ENCODE results near the gene SPRED1. TPM values are rescaled to one million over a fixed set of nuclear protein-coding genes. Genes with fewer than 3 reads are reported as not detected.

Gene SPRED1
- total and polyA plus RNA-seq, 12 donors: 4.9 to 31.3 (median 19.4) TPM

DNA sequence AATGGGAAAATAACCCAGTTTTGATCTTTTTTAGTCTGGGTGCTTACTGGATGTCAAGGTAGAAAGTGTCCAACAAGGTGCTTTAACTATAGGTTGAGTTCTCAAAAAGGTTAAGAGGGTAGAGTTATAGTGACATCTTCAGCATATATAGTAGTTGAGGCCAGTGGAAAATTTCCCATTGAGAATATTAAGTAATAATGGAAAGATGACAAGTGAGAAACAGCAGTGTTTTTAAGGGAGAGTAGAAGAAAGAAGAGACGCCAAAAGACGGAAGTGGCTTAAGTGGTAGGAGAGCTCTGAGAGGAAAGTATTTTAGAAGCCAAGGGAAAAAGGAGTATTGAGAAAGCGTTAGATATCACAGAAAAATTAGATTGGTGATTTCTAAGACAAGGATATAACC is 10.6 kb downstream of the SPRED1 start:
- 88 to 93% (median 91%) methylated on average over 3 of the region's 3 CpGs for WGBS, 4 donors
- intact Hi-C loops (cut with DNase I): no loop called here
- Histone ChIP-seq H3K27me3 (no peaks in the 10 kb centered on the region), H3K9me3 (replicated peaks in 1 of 3) (peaks cover 0 to 5% (median 0%) of the 10 kb centered on the region in 3 donors), H3K4me1 (replicated peaks in 1 of 2) (peaks cover 0 to 29% of the 10 kb centered on the region in 2 donors), H3K27ac (no peak overlapping the region), H3K4me3 (no peak overlapping the region), H3K36me3 (replicated peaks in 1 of 2) (no peaks in the 10 kb centered on the region)
- TF ChIP-seq, protein P1, sequence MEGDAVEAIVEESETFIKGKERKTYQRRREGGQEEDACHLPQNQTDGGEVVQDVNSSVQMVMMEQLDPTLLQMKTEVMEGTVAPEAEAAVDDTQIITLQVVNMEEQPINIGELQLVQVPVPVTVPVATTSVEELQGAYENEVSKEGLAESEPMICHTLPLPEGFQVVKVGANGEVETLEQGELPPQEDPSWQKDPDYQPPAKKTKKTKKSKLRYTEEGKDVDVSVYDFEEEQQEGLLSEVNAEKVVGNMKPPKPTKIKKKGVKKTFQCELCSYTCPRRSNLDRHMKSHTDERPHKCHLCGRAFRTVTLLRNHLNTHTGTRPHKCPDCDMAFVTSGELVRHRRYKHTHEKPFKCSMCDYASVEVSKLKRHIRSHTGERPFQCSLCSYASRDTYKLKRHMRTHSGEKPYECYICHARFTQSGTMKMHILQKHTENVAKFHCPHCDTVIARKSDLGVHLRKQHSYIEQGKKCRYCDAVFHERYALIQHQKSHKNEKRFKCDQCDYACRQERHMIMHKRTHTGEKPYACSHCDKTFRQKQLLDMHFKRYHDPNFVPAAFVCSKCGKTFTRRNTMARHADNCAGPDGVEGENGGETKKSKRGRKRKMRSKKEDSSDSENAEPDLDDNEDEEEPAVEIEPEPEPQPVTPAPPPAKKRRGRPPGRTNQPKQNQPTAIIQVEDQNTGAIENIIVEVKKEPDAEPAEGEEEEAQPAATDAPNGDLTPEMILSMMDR (IDR thresholded peaks at IDR 0.05): no peak
- no peak for TF ChIP-seq POLR2A (IDR thresholded peaks at IDR 0.05)
- DNase-seq: no peak

DNA sequence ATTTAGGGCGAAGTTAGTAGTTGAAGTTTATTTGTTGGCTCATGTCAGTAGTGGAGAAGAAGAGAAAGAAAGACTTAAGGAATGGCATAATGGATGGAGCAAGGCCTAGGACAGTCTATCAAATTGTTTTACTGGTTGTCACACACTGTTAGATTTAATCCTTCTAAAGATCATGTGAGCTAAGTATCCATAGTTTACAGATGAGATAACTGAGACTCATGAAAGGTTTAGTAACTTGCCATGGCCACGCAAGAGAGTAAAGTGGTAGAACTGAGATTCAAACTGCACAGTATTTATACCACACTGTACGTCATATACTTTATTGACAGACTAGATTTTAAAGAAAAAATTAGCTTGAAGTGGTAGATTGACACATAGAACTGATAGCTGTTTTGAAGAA is 11.4 kb downstream of the SPRED1 start:
- no peak overlapping the region for H3K4me3 ChIP-seq
- WGBS, 4 donors: 88 to 92% (median 91%) methylated on average over 3 of the region's 3 CpGs

DNA sequence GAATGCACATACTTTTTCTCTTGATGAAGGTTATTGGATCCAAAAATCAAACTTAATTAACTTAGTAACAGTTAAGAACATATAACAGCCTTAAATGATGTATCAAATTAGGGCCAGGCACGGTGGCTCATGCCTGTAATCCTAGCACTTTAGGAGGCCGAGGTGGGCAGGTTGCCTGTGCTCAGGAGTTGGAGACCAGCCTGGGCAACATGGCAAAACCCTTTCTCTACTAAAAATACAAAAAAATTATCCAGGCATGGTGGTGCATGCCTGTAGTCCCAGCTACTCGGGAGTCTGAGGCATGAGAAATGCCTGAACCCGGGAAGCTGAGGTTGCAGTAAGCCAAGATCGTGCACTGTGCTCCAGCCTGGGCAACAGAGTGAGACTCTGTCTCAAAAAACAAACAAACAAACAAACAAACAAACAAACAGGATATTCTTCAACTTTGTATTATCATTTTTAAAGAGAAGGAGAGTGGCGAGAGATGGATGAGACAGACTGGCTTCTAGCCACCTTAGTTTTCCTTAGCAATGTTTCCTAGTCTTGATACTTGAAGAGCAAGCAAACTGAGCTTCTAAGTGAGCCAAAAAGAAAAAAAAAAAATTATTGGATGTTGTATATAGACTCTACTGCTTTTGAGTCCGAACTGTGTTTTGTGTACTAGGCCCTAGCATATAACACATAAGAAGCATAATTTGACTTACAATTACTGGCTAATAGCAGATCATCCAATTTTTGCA is 13.8 kb downstream of the SPRED1 start:
- H3K9me3 ChIP-seq (replicated peaks in 1 of 3): peaks cover 0 to 5% (median 0%) of the 10 kb centered on the region in 3 donors
- H3K4me3 ChIP-seq: peak overlapping the region in 1 of 4 donors; percentile 8
- H3K4me1 ChIP-seq (replicated peaks in 1 of 2): peaks cover 0 to 22% of the 10 kb centered on the region in 2 donors
- H3K27me3 ChIP-seq: no peaks in the 10 kb centered on the region
- WGBS, 4 donors: 19 to 52% (median 39%) methylated on average over 7 of the region's 7 CpGs
- H3K27ac ChIP-seq: peak overlapping the region in 1 of 5 donors; percentile 20
- peaks cover 0 to 5% of the 10 kb centered on the region in 2 donors for H3K36me3 ChIP-seq (replicated peaks in 1 of 2)
- TF ChIP-seq, protein P1 (IDR thresholded peaks at IDR 0.05): no peak
- TF ChIP-seq POLR2A (IDR thresholded peaks at IDR 0.05): no peak
- DNase-seq: peak in 2 of 7 donors; percentile 9 to 19
- intact Hi-C loops (cut with DNase I): no loop called here

More for the DNA sequence above, 11.4 kb downstream of the SPRED1 start:
- TF ChIP-seq, protein P1 (IDR thresholded peaks at IDR 0.05): no peak
- no peak for TF ChIP-seq POLR2A (IDR thresholded peaks at IDR 0.05)
- Histone ChIP-seq H3K36me3 (replicated peaks in 1 of 2) (peaks cover 0 to under 1% of the 10 kb centered on the region in 2 donors), H3K4me1 (replicated peaks in 1 of 2) (peaks cover 0 to 22% of the 10 kb centered on the region in 2 donors), H3K9me3 (replicated peaks in 1 of 3) (peaks cover 0 to 5% (median 0%) of the 10 kb centered on the region in 3 donors), H3K27me3 (no peaks in the 10 kb centered on the region), H3K27ac (no peak overlapping the region)
- intact Hi-C loops (cut with DNase I): no loop called here
- no peak for DNase-seq

DNA sequence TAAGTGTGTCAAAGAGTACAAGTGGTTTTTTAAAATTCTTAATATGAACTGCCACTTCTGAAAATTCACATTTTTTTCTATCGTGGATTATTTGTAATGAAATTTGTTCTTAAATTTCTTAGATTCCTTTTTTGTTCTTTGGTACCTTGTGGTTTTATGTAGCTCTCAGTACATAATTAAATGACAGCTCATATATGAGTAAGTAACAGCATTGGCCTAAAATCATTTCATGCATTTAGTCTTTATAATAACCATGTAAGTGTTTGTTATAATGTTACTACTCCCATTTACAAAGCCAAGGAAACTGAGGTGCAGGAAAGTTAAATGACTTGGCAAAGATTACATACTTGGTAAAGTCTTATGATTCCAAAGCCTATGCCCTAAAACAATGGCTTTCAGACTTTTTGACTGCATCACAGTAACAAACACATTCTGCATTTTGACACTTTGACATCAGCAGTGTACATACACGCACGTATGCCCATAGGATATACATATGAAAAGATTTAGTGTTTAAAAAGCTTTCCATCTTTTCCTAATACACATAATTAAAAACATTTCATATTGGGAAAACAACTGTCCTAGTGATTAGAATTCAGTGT is 14.9 kb downstream of the SPRED1 start:
- 85 to 93% (median 90%) methylated on average over 3 of the region's 3 CpGs for WGBS, 4 donors
- H3K27ac ChIP-seq: no peak overlapping the region

More for the DNA sequence above, 14.9 kb downstream of the SPRED1 start:
- Histone ChIP-seq H3K4me1 (replicated peaks in 1 of 2) (peaks cover 0 to 22% of the 10 kb centered on the region in 2 donors), H3K36me3 (replicated peaks in 1 of 2) (peaks cover 0 to 5% of the 10 kb centered on the region in 2 donors), H3K9me3 (replicated peaks in 1 of 3) (peaks cover 0 to 5% (median 0%) of the 10 kb centered on the region in 3 donors), H3K27me3 (no peaks in the 10 kb centered on the region), H3K4me3 (no peak overlapping the region)
- no peak for DNase-seq
- intact Hi-C loops (cut with DNase I): no loop called here
- TF ChIP-seq, protein P1 (IDR thresholded peaks at IDR 0.05): no peak
- no peak for TF ChIP-seq POLR2A (IDR thresholded peaks at IDR 0.05)
